K562 (cell line): ENCODE data around the gene ADGRB3. TPM values are rescaled to one million over a fixed set of nuclear protein-coding genes. Genes with fewer than 3 reads are reported as not detected.

Experiments
- ATAC-seq: fragments of 200-7000 bp; cut with Tn5 transposase; 3 replicates; pipeline ENCODE4 v1.9.1; 2020; ENCODE audit warnings: moderate library complexity
- BruUV-seq: library from RNA; stranded (reverse); fragments of 400-500 nt; replicated peaks from 2 replicates; lab custom pipeline; 2021; lab: Mats Ljungman, UMichigan
- CTCF ChIA-PET: fragments of 300-600 bp; formaldehyde crosslinking; extraction: SDS; loops from one replicate; lab custom pipeline; 2021; ENCODE audit warnings: low intra/inter-chr PET ratio; lab: Yijun Ruan, JAX
- POLR2A ChIA-PET: fragments of 300-600, 350-650 bp; sonication (Branson Sonifier 250); formaldehyde crosslinking; extraction: SDS; loops from one replicate; lab custom pipeline; 2021; ENCODE audit warnings: antibody characterized with exemption, inconsistent platforms; lab: Yijun Ruan, JAX
- DNase-seq, 4 experiments: peaks; one replicate each; pipeline versions ENCODE4 v3.0.0 to v3.0.0-alpha.2; 2011 to 2018; ENCODE audit warnings: low spot score in 3 of 4, mixed read lengths in 3 of 4; ENCODE audit errors: extremely low read depth in 1 of 4
- FAIRE-seq: peaks from 2 replicates; lab custom pipeline; 2011; peaks lifted over from hg19 to GRCh38; lab: Jason Lieb, UNC
- H2AFZ ChIP-seq: 2 replicates; pipeline ENCODE4 v1.6.0; 2011; ENCODE audit warnings: low read depth, low read length, control low read depth, inconsistent platforms
- H3K27ac ChIP-seq: fragments of 200-600 bp; 3 replicates; pipeline ENCODE4 v1.8.0; 2011; ENCODE audit warnings: low read depth, mild to moderate bottlenecking, control low read depth, inconsistent platforms, low read length, moderate library complexity, mixed read lengths; ENCODE audit errors: extremely low read depth
- H3K27me3 ChIP-seq, 2 experiments: fragments of 300-600 bp in 1 of 2; 2 replicates in 1 of 2; 3 replicates in 1 of 2; pipeline versions ENCODE4 v1.6.0 to v1.8.0; 2011; ENCODE audit warnings: inconsistent platforms in 2 of 2, low read length in 2 of 2, mild to moderate bottlenecking in 1 of 2, mixed read lengths in 1 of 2, moderate library complexity in 1 of 2; ENCODE audit not compliant: control insufficient read depth in 2 of 2, insufficient read depth in 2 of 2
- H3K36me3 ChIP-seq: fragments of 300-600 bp; 3 replicates; pipeline ENCODE4 v1.8.0; 2011; ENCODE audit warnings: mild to moderate bottlenecking, low read length, inconsistent platforms; ENCODE audit not compliant: control insufficient read depth, insufficient read depth
- H3K4me1 ChIP-seq, 2 experiments: fragments of 200-600 bp in 1 of 2; replicated peaks in 1 of 2; 2 replicates in 1 of 2; 3 replicates in 1 of 2; pipeline versions ENCODE4 v1.5.1 to v1.8.0; 2011; ENCODE audit warnings: inconsistent platforms in 2 of 2, low read length in 2 of 2, mild to moderate bottlenecking in 1 of 2, mixed read lengths in 1 of 2, moderate library complexity in 1 of 2; ENCODE audit not compliant: control insufficient read depth in 2 of 2, insufficient read depth in 2 of 2
- H3K4me2 ChIP-seq: 2 replicates; pipeline ENCODE4 v1.6.1; 2011; ENCODE audit warnings: low read length, control low read depth, inconsistent platforms, mixed read lengths; ENCODE audit not compliant: insufficient read depth
- H3K4me3 ChIP-seq: fragments of 200-600 bp; sonication (generic), shearing (Covaris generic); 2 replicates; pipeline ENCODE4 v1.5.1; 2016; ENCODE audit warnings: control low read depth, inconsistent platforms
- H3K79me2 ChIP-seq: fragments of 200-600 bp; 3 replicates; pipeline ENCODE4 v1.8.0; 2011; ENCODE audit warnings: low read length, inconsistent platforms; ENCODE audit not compliant: control insufficient read depth, insufficient read depth
- H3K9ac ChIP-seq, 2 experiments: 2 replicates each; pipeline versions ENCODE4 v1.6.0 to v1.6.1; 2011; ENCODE audit warnings: low read depth in 2 of 2, low read length in 2 of 2, control low read depth in 1 of 2, inconsistent platforms in 1 of 2, mild to moderate bottlenecking in 1 of 2, mixed read lengths in 1 of 2; ENCODE audit not compliant: insufficient read depth in 1 of 2
- H3K9me1 ChIP-seq: one replicate; pipeline ENCODE4 v1.6.0; 2011; ENCODE audit warnings: inconsistent platforms, mild to moderate bottlenecking, low read length, moderate library complexity; ENCODE audit not compliant: control insufficient read depth, insufficient read depth
- H3K9me3 ChIP-seq: replicated peaks from 2 replicates; pipeline ENCODE4 v1.5.1; 2011; ENCODE audit warnings: low read depth, low read length, inconsistent platforms; ENCODE audit not compliant: control insufficient read depth, insufficient read depth
- H4K20me1 ChIP-seq: replicated peaks from 2 replicates; pipeline ENCODE4 v1.6.1; 2011; ENCODE audit warnings: low read length, inconsistent platforms, mixed read lengths; ENCODE audit not compliant: control insufficient read depth, insufficient read depth
- CTCF ChIP-seq, 3 experiments: IDR thresholded peaks in 2 of 3; conservative IDR thresholded peaks in 1 of 3; 2 replicates each; pipeline ENCODE4 v1.5.1; 2011 to 2012; ENCODE audit warnings: low read length in 3 of 3, mild to moderate bottlenecking in 3 of 3, control low read depth in 2 of 3, improper control_type of control experiment in 1 of 3, inconsistent platforms in 1 of 3, low read depth in 1 of 3, mixed read lengths in 1 of 3, moderate library complexity in 1 of 3; ENCODE audit not compliant: insufficient read depth in 2 of 3
- DACH1 ChIP-seq: fragments of 450-650 bp; IDR thresholded peaks from 2 replicates; pipeline ENCODE4 v1.6.1; 2018; ENCODE audit not compliant: partially characterized antibody
- ETV6 ChIP-seq, 3 experiments: fragments of 150-350 bp in 1 of 3; sonication (generic) in 1 of 3; formaldehyde crosslinking in 1 of 3; IDR thresholded peaks; 2 replicates each; pipeline versions ENCODE4 v1.6.1 to v1.8.0; 2014 to 2022; ENCODE audit warnings: borderline replicate concordance in 2 of 3, low read depth in 2 of 3, antibody characterized with exemption in 1 of 3, low read length in 1 of 3, mild to moderate bottlenecking in 1 of 3, missing genetic modification reagents in 1 of 3
- MEF2A ChIP-seq: IDR thresholded peaks from 2 replicates; pipeline ENCODE4 v1.6.1; 2011; ENCODE audit warnings: low read depth, mild to moderate bottlenecking, low read length, moderate library complexity; ENCODE audit not compliant: control insufficient read depth
- NR2F6 ChIP-seq: fragments of 450-650 bp; formaldehyde crosslinking; IDR thresholded peaks from 2 replicates; pipeline ENCODE4 v1.4.0; 2020; ENCODE audit warnings: mild to moderate bottlenecking
- RAD21 ChIP-seq, 2 experiments: fragments of 250-450 bp in 1 of 2; fragments of 450-650 bp in 1 of 2; sonication (Bioruptor Pico) in 1 of 2; formaldehyde crosslinking in 1 of 2; IDR thresholded peaks in 1 of 2; conservative IDR thresholded peaks in 1 of 2; 2 replicates each; pipeline versions ENCODE4 v1.4.0 to v1.8.0; 2020 to 2022; ENCODE audit warnings: mild to moderate bottlenecking in 2 of 2, moderate library complexity in 1 of 2
- SMC3 ChIP-seq: conservative IDR thresholded peaks from 2 replicates; pipeline ENCODE4 v1.6.1; 2011; ENCODE audit warnings: low read depth, low read length, improper control_type of control experiment; ENCODE audit not compliant: insufficient read depth
- STAG1 ChIP-seq: sonication (generic); formaldehyde crosslinking; IDR thresholded peaks from 2 replicates; pipeline ENCODE4 v1.5.0; 2020; ENCODE audit warnings: missing genetic modification reagents, borderline replicate concordance
- ZNF764 ChIP-seq: fragments of 250-450 bp; sonication (Bioruptor Pico); IDR thresholded peaks from 2 replicates; pipeline ENCODE4 v1.4.0; 2020; ENCODE audit warnings: low read depth, mild to moderate bottlenecking, moderate library complexity
- WGBS: fragments of 100-300 bp; shearing (Covaris generic); methylation state at CpG from one replicate; pipeline ENCODE4 v1.1.6; 2016; ENCODE audit warnings: low coverage, mixed read lengths; ENCODE audit not compliant: insufficient coverage; ENCODE audit errors: missing lambda C conversion rate; 5-methylcytosine and 5-hydroxymethylcytosine counted together
- in situ Hi-C: fragments of 300-500 bp; cut with MboI; formaldehyde crosslinking; loops from 4 replicates; pipeline ENCODE4 v1.15.0; 2018; ENCODE audit warnings: inconsistent platforms, mixed read lengths
- intact Hi-C: fragments of 100-400 bp; cut with micrococcal nuclease; formaldehyde crosslinking; loops from 2 replicates; pipeline ENCODE4 v1.14.2; 2022
- polyA plus RNA-seq, 8 experiments: library from polyadenylated mRNA; depleted of rRNA in 4 of 8; stranded (reverse) in 5 of 8; unstranded in 3 of 8; fragments of >200 nt; fragmentation: Nextera tagmentation in 2 of 8; fragmentation: Illumina TruSeq in 1 of 8; extraction: Ambion mirVana in 2 of 8; extraction: Trizol in 1 of 8; gene quantifications; 2 replicates each; pipeline versions ENCODE4 v1.2.1 to v1.2.3, GENCODE V29; 2011 to 2014; ENCODE audit warnings: inconsistent platforms in 1 of 8, missing spikeins in 1 of 8
- total RNA-seq, 7 experiments: library from RNA; depleted of rRNA in 6 of 7; stranded (reverse); fragments of >200 nt in 6 of 7; fragmentation: Illumina TruSeq in 2 of 7; extraction: Trizol in 2 of 7; gene quantifications; 2 replicates each; pipeline versions ENCODE4 v1.2.1 to v1.2.3, GENCODE V29; 2011 to 2021; ENCODE audit warnings: low replicate concordance in 1 of 7

ADGRB3 gene
- total and polyA plus RNA-seq, 9 of the 15 experiments (the other 6 are each of a cell fraction or from before 2014, with no cell fraction given), result 0.90 to 7.8 (median 2.4) TPM

- H2AFZ ChIP-seq, result peak overlapping the region; percentile 23; the same call in 1 of the 2 replicates
- H3K36me3 ChIP-seq, result peaks cover 4% of the 10 kb centered on the region; the same call in 1 of the 3 replicates
- no peak overlapping the region for H3K4me2 ChIP-seq
- peak in 3 of 4 experiments; percentile 32 to 75 (median 34) for DNase-seq
- H3K9me3 ChIP-seq, result no peaks in the 10 kb centered on the region
- WGBS, result 18% methylated on average over 11 of the region's 11 CpGs
- intact Hi-C loops, result loop anchor here (1.0 to 5.0 kb wide), 5 partner anchors 123 to 1711 kb away; no protein-coding TSS in a partner anchor
- no TSS peak for BruUV-seq
- no peak overlapping the region; the same call in 2 of the 3 replicates for H3K27ac ChIP-seq
- no peak overlapping the region for H3K4me3 ChIP-seq
- CTCF ChIA-PET, result interaction anchor here (0.9 to 3.9 kb wide), 4 partner anchors 123 to 329 kb away, joined by 5 to 47 read pairs (median 8); no protein-coding TSS in a partner anchor
- H3K4me1 ChIP-seq, result peaks cover 6 to 31% of the 10 kb centered on the region in 2 experiments; a peak in 4 of 5 replicates
- FAIRE-seq, result no peak
- no peaks in the 10 kb centered on the region for H3K27me3 ChIP-seq
- no peak overlapping the region; a peak in 1 of 4 replicates for H3K9ac ChIP-seq
- no peak for ATAC-seq
- POLR2A ChIA-PET, result interaction anchor here (1.1 to 3.0 kb wide), 2 partner anchors 15 to 19 kb away, joined by 4 to 13 read pairs; no protein-coding TSS in a partner anchor
- in situ Hi-C loops, result loop anchor here (5.0 to 25.0 kb wide), 4 partner anchors 139 to 1714 kb away; no protein-coding TSS in a partner anchor
- peaks cover 70% of the 10 kb centered on the region for H3K79me2 ChIP-seq
- no peaks in the 10 kb centered on the region for H3K9me1 ChIP-seq
- no peaks in the 10 kb centered on the region for H4K20me1 ChIP-seq
- TF ChIP-seq RAD21 (CRISPR knock-in tag; conservative IDR thresholded peaks at IDR 0.05 in 1 of 2, IDR thresholded peaks at IDR 0.05 in 1 of 2) (peak; percentile 92), STAG1 (CRISPR knock-in tag) (no peak), ETV6 (IDR thresholded peaks at IDR 0.05; ENCODE audit: borderline replicate concordance in 1 of 2, low read depth in 2 of 2, low read length in 1 of 2) (0 out of 4 replicates have a peak, but pooled peaks of 1 of the 2 experiments have one; percentile 22), ETV6 (CRISPR knock-in tag; IDR thresholded peaks at IDR 0.05; ENCODE audit: borderline replicate concordance) (no peak), DACH1 (peak; percentile 85), NR2F6 (CRISPR knock-in tag) (no peak), CTCF (IDR thresholded peaks at IDR 0.05 in 2 of 3, conservative IDR thresholded peaks at IDR 0.05 in 1 of 3; ENCODE audit: insufficient read depth in 2 of 3, low read depth in 1 of 3, low read length in 3 of 3) (peak; percentile 60 to 88 (median 66); a peak in 5 of 6 replicates), MEF2A (0 out of 2 replicates have a peak, but pooled peaks have one; percentile 17), SMC3 (peak; percentile 60), ZNF764 (no peak)
Measured at GRCh38 chr6:68638230-68638900, 3.3 kb downstream of the ADGRB3 start.
